Right lobe of liver (tissue), 4 donors: ENCODE measurements around the gene ZBTB47.

Experiments used
- POLR2A ChIP-seq: fragments of 450-650 bp; IDR thresholded peaks from one replicate; pipeline ENCODE4 v1.6.1; 2017; ENCODE audit warnings: antibody characterized with exemption, mild to moderate bottlenecking
- TF ChIP-seq, protein P1 (sequence below), 4 donors: fragments of 200-600 bp in 3 of 4; fragments of 450-650 bp in 1 of 4; IDR thresholded peaks; one replicate each; pipeline versions ENCODE4 v1.5.1 to v1.8.0; 2016 to 2022; ENCODE audit warnings: antibody characterized with exemption in 4 of 4, mild to moderate bottlenecking in 2 of 4
- donor health status: DM: no; HTN: no; CAD: no.
- donor health status: DM: no; HTN: no; CAD: no.
- donor health status: DM: no; HTN: yes; CAD: no.

DNA sequence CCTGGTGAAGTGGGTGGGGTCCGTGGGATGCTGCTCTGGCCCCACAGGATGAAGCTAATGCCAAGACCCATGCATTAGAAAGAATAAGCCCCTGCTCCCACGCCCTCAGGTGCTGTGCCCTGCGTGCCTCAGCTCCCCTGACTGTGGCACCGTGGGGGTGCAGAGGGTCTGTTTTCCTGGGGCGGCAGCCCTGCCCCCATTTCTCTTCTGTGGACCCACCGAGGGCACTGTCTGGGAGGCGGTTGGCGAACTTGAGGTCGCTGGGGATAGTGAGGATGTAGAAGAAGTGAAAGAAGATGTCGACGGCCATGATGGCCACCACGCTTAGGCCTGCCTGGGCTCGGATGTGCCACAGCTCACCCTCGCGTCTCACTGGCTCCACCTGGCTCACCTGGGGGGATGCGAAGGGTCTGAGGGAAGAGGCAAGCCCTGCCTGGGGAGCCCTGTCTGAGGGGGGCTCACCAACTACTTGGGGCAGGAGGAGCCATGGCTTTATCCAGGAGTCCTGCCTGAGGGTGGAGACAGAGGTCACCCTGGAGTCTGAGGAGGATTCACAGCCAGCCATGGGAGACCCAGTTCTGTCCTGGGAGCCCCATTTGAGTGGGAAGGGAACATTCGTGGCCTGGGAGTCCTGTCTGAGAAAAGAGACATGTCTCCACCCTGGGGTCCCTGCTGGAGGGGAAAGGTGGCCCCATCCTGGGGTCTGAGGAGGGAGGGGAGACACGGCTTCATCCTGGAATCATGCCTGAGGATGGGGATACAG lies 44.0 kb downstream of the ZBTB47 start:
- TF ChIP-seq, protein P1, sequence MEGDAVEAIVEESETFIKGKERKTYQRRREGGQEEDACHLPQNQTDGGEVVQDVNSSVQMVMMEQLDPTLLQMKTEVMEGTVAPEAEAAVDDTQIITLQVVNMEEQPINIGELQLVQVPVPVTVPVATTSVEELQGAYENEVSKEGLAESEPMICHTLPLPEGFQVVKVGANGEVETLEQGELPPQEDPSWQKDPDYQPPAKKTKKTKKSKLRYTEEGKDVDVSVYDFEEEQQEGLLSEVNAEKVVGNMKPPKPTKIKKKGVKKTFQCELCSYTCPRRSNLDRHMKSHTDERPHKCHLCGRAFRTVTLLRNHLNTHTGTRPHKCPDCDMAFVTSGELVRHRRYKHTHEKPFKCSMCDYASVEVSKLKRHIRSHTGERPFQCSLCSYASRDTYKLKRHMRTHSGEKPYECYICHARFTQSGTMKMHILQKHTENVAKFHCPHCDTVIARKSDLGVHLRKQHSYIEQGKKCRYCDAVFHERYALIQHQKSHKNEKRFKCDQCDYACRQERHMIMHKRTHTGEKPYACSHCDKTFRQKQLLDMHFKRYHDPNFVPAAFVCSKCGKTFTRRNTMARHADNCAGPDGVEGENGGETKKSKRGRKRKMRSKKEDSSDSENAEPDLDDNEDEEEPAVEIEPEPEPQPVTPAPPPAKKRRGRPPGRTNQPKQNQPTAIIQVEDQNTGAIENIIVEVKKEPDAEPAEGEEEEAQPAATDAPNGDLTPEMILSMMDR (IDR thresholded peaks at IDR 0.05), result no peak
- no peak for TF ChIP-seq POLR2A
